CD4-positive, CD25-positive, alpha-beta regulatory T cell (primary cell): ENCODE data around the gene COA6. TPM values are rescaled to one million over a fixed set of nuclear protein-coding genes. Genes with fewer than 3 reads are reported as not detected.
"Not testable (repeated sequence)": the region's sequence is repeated elsewhere in the genome, so short reads cannot be mapped to it uniquely, and the experiment has no call there.

Source experiments
- ATAC-seq, 2 donors: fragments of 150-1000 bp; cut with Tn5 transposase; one replicate each; pipeline ENCODE4 v1.10.0; 2021; ENCODE audit warnings: low read depth in 2 of 2, moderate number of reproducible peaks in 2 of 2, moderate library complexity in 1 of 2
- DNase-seq, 3 donors: peaks; one replicate each; pipeline versions ENCODE4 v3.0.0 to v3.0.0-alpha.2; 2012 to 2022; ENCODE audit warnings: mixed read lengths in 1 of 3
- H3K27ac ChIP-seq: one replicate; pipeline ENCODE4 v1.7.0; 2013; ENCODE audit warnings: mild to moderate bottlenecking, low read length; ENCODE audit not compliant: insufficient read depth, poor library complexity, severe bottlenecking
- H3K27me3 ChIP-seq: one replicate; pipeline ENCODE4 v1.7.0; 2013; ENCODE audit warnings: low read length; ENCODE audit not compliant: control insufficient read depth, insufficient read depth
- H3K36me3 ChIP-seq: one replicate; pipeline ENCODE4 v1.7.0; 2013; ENCODE audit warnings: mild to moderate bottlenecking, low read length, moderate library complexity; ENCODE audit not compliant: control insufficient read depth, insufficient read depth
- H3K4me1 ChIP-seq: 2 replicates; pipeline ENCODE4 v1.7.0; 2013; ENCODE audit warnings: mild to moderate bottlenecking, low read length; ENCODE audit not compliant: insufficient read depth, control insufficient read depth, poor library complexity, severe bottlenecking
- H3K4me3 ChIP-seq: one replicate; pipeline ENCODE4 v1.7.0; 2013; ENCODE audit warnings: low read depth, mild to moderate bottlenecking, low read length, moderate library complexity
- H3K9me3 ChIP-seq, 2 experiments: 1 replicate in 1 of 2; 2 replicates in 1 of 2; pipeline ENCODE4 v1.7.0; 2013; ENCODE audit warnings: low read length in 2 of 2, mild to moderate bottlenecking in 1 of 2, moderate library complexity in 1 of 2; ENCODE audit not compliant: control insufficient read depth in 2 of 2
- H3K27ac Mint-ChIP-seq, 3 donors: one replicate each; pipeline ENCODE4 v1.8.0; 2020 to 2022; ENCODE audit warnings: mild to moderate bottlenecking in 3 of 3, mixed read lengths in 3 of 3, moderate library complexity in 2 of 3
- H3K27me3 Mint-ChIP-seq: one replicate; pipeline ENCODE4 v1.8.0; 2022; ENCODE audit warnings: mild to moderate bottlenecking, mixed read lengths
- H3K36me3 Mint-ChIP-seq: one replicate; pipeline ENCODE4 v1.8.0; 2020; ENCODE audit warnings: mixed read lengths
- H3K4me1 Mint-ChIP-seq, 4 donors: one replicate each; pipeline ENCODE4 v1.8.0; 2020 to 2022; ENCODE audit warnings: mixed read lengths in 4 of 4, mild to moderate bottlenecking in 1 of 4
- H3K4me3 Mint-ChIP-seq, 4 donors: one replicate each; pipeline ENCODE4 v1.8.0; 2020 to 2022; ENCODE audit warnings: mild to moderate bottlenecking in 4 of 4, mixed read lengths in 4 of 4, moderate library complexity in 3 of 4
- H3K9me3 Mint-ChIP-seq, 7 donors: one replicate each; pipeline ENCODE4 v1.8.0; 2020 to 2022; ENCODE audit warnings: mixed read lengths in 7 of 7, mild to moderate bottlenecking in 3 of 7, moderate library complexity in 2 of 7
- polyA plus RNA-seq, 4 donors: library from polyadenylated mRNA; unstranded; fragments of 300-500 nt; fragmentation: Illumina TruSeq; gene quantifications; one replicate each; pipeline ENCODE4 v1.2.3, GENCODE V29; 2021
- total RNA-seq: library from RNA; stranded (reverse); gene quantifications from one replicate; pipeline ENCODE4 v1.2.3, GENCODE V29; 2022

The COA6 gene
- total and polyA plus RNA-seq, 5 donors from 2014 or later, result 11.9 to 61.9 (median 53.8) TPM

GRCh38 chr1:234371414-234371813 lies 1.8 kb upstream of the COA6 start:
- Mint-ChIP-seq H3K27ac (no peak overlapping the region), H3K4me3 (peak overlapping the region in 2 of 4 donors; percentile 2 to 93), H3K9me3 (no peaks in the 10 kb centered on the region), H3K4me1 (peaks cover 21 to 49% (median 38%) of the 10 kb centered on the region in 4 donors), H3K36me3 (peaks cover 7% of the 10 kb centered on the region), H3K27me3 (no peaks in the 10 kb centered on the region)
- Histone ChIP-seq H3K27ac (no peak overlapping the region), H3K9me3 (no peaks in the 10 kb centered on the region), H3K27me3 (no peaks in the 10 kb centered on the region), H3K4me1 (peaks cover 37% of the 10 kb centered on the region), H3K4me3 (no peak overlapping the region), H3K36me3 (peaks cover 8% of the 10 kb centered on the region)
- ATAC-seq, result no peak
- DNase-seq, result no peak

- Histone ChIP-seq H3K36me3 (peaks cover 14% of the 10 kb centered on the region), H3K4me1 (peaks cover 37% of the 10 kb centered on the region), H3K9me3 (no peaks in the 10 kb centered on the region), H3K4me3 (peak overlapping the region; percentile 97), H3K27ac (no peak overlapping the region), H3K27me3 (no peaks in the 10 kb centered on the region)
- DNase-seq, result no peak
- Mint-ChIP-seq H3K4me1 (peaks cover 25 to 53% (median 43%) of the 10 kb centered on the region in 4 donors), H3K27ac (peak overlapping the region; percentile 95 to 100 (median 99)), H3K9me3 (no peaks in the 10 kb centered on the region), H3K27me3 (no peaks in the 10 kb centered on the region), H3K4me3 (peak overlapping the region; percentile 90 to 99 (median 96)), H3K36me3 (peaks cover 13% of the 10 kb centered on the region)
- no peak for ATAC-seq
These were observed 1.1 kb upstream of the COA6 start for GRCh38 chr1:234372011-234372757.

GRCh38 chr1:234373959-234374254 lies 651 bp downstream of the COA6 start:
- Mint-ChIP-seq H3K9me3 (no peaks in the 10 kb centered on the region), H3K36me3 (peaks cover 27% of the 10 kb centered on the region), H3K27ac (peak overlapping the region; percentile 95 to 100 (median 99)), H3K4me1 (peaks cover 26 to 55% (median 45%) of the 10 kb centered on the region in 4 donors), H3K4me3 (peak overlapping the region; percentile 90 to 99 (median 96)), H3K27me3 (no peaks in the 10 kb centered on the region)
- DNase-seq (no peak), ATAC-seq (peak; percentile 13 to 14)
- Histone ChIP-seq H3K36me3 (peaks cover 30% of the 10 kb centered on the region), H3K4me1 (peaks cover 33% of the 10 kb centered on the region), H3K27ac (peak overlapping the region; percentile 98), H3K4me3 (peak overlapping the region; percentile 97), H3K9me3 (no peaks in the 10 kb centered on the region), H3K27me3 (no peaks in the 10 kb centered on the region)

DNA sequence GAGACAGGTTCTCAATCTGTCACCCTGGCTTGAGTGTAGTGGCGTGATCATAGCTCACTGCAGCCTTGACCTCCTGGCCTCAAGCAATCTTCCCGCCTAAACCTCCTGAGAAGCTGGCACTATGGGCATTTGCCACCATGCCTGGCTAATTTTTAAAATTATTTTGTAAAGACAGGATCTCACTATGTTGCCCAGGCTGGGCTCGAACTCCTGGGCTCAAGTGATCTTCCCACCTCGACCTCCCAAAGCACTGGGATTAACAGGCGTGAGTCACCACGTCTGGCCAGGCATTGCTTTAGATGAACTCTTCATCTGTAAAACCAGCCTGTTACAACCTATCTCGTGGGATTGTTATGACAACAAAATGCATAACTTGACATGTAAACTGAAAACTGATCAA lies 2.4 kb downstream of the COA6 start:
- Mint-ChIP-seq H3K27me3 (no peaks in the 10 kb centered on the region), H3K36me3 (peaks cover 41% of the 10 kb centered on the region), H3K27ac (peak overlapping the region in 1 of 3 donors; percentile 83), H3K4me3 (peak overlapping the region; percentile 66 to 93 (median 74)), H3K9me3 (no peaks in the 10 kb centered on the region), H3K4me1 (peaks cover 33 to 69% (median 46%) of the 10 kb centered on the region in 4 donors)
- H3K36me3 ChIP-seq, result peaks cover 46% of the 10 kb centered on the region
- H3K4me3 ChIP-seq, result peak overlapping the region; percentile 39
- H3K27ac ChIP-seq, result no peak overlapping the region
- no peak for DNase-seq
- ATAC-seq, result no peak
- no peaks in the 10 kb centered on the region for H3K27me3 ChIP-seq
- H3K4me1 ChIP-seq, result peaks cover 33% of the 10 kb centered on the region
- no peaks in the 10 kb centered on the region for H3K9me3 ChIP-seq

- H3K27ac Mint-ChIP-seq, result peak overlapping the region in 2 of 3 donors; percentile 60 to 91
- peaks cover 63% of the 10 kb centered on the region for H3K36me3 ChIP-seq
- ATAC-seq, H3K4me3 ChIP-seq, H3K9me3 Mint-ChIP-seq, DNase-seq, H3K27me3 Mint-ChIP-seq, H3K27me3 ChIP-seq, H3K27ac ChIP-seq, H3K9me3 ChIP-seq: not testable (repeated sequence)
- peaks cover 17 to 59% (median 40%) of the 10 kb centered on the region in 4 donors for H3K4me1 Mint-ChIP-seq
- H3K4me3 Mint-ChIP-seq, result peak overlapping the region in 1 of 4 donors; percentile 61
- H3K4me1 ChIP-seq, result peaks cover 10% of the 10 kb centered on the region
- H3K36me3 Mint-ChIP-seq, result peaks cover 58% of the 10 kb centered on the region
These were observed 6.4 kb downstream of the COA6 start for GRCh38 chr1:234379591-234380109.

DNA sequence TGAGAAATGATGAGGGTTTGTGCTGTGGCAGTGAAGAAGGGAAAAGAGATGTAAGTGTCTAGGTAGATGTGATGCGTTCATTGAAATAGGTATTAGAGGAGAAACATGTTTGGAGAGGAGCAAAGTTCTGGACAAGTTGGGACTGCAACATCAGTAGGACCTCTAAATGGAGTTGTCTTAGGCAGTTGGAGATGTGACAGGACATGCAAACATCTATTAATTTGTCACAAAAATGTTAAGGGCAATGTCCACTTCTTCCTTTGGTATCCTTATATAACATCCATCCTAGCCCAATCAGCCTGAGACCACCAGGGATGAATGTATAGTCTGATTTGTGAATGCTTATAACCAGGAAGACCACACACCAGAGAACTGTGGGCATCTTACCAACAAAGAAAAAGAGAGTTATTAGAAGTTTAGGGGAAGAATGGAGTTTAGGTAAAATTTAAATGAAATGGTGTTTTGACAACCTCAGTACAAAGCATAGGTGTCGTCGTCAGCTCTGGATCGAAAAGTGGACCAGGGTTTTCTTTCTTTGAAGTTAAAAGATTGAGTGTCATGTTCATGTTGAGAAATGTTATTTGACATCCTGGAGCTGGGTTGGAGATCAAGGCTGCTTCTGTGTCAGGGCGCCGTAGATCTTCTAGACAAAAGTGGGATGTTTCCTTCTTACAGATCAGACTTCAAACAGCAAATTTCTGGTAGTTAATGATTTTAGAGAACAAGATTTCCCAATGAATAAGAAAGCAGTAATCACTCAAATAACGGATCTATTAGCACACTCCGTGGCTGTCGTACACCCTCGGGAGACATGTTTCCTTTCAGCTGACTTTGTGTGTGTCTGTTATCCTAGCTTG lies 8.7 kb downstream of the COA6 start:
- Mint-ChIP-seq H3K4me1 (peaks cover 4 to 39% (median 23%) of the 10 kb centered on the region in 4 donors), H3K36me3 (peaks cover 50% of the 10 kb centered on the region)

GRCh38 chr1:234386122-234386521 lies 12.9 kb downstream of the COA6 start:
- no peaks in the 10 kb centered on the region for H3K4me1 ChIP-seq
- H3K4me1 Mint-ChIP-seq, result peaks cover 2 to 13% (median 8%) of the 10 kb centered on the region in 4 donors
- no peaks in the 10 kb centered on the region for H3K9me3 ChIP-seq
- H3K27me3 ChIP-seq, result no peaks in the 10 kb centered on the region
- no peak overlapping the region for H3K27ac Mint-ChIP-seq
- H3K36me3 Mint-ChIP-seq, result peaks cover 21% of the 10 kb centered on the region
- no peaks in the 10 kb centered on the region for H3K27me3 Mint-ChIP-seq
- no peaks in the 10 kb centered on the region for H3K9me3 Mint-ChIP-seq
- H3K4me3 Mint-ChIP-seq, result no peak overlapping the region
- DNase-seq, result no peak
- no peak overlapping the region for H3K4me3 ChIP-seq
- ATAC-seq, result no peak
- H3K36me3 ChIP-seq, result peaks cover 20% of the 10 kb centered on the region
- H3K27ac ChIP-seq, result no peak overlapping the region

More for the DNA sequence above, 8.7 kb downstream of the COA6 start:
- no peaks in the 10 kb centered on the region for H3K4me1 ChIP-seq
- H3K4me3 Mint-ChIP-seq, result no peak overlapping the region
- no peaks in the 10 kb centered on the region for H3K27me3 Mint-ChIP-seq
- H3K36me3 ChIP-seq, result peaks cover 52% of the 10 kb centered on the region
- H3K27ac ChIP-seq, result no peak overlapping the region
- H3K27ac Mint-ChIP-seq, result peak overlapping the region in 1 of 3 donors; percentile 87
- H3K9me3 Mint-ChIP-seq, result no peaks in the 10 kb centered on the region
- DNase-seq, result no peak
- no peak for ATAC-seq
- no peaks in the 10 kb centered on the region for H3K27me3 ChIP-seq
- no peaks in the 10 kb centered on the region for H3K9me3 ChIP-seq
- H3K4me3 ChIP-seq, result no peak overlapping the region
